GM23248 (cell line): ENCODE results near the gene GCNT1.

Experiments
- EZH2 ChIP-seq: fragments of 200-600 bp; sonication (generic); IDR thresholded peaks from 2 replicates; pipeline ENCODE4 v1.6.1; 2018; ENCODE audit warnings: antibody characterized with exemption, mild to moderate bottlenecking; ENCODE audit not compliant: insufficient read depth, poor library complexity, severe bottlenecking
- EZH2phosphoT487 ChIP-seq: fragments of 200-600 bp; sonication (generic); IDR thresholded peaks from 2 replicates; pipeline ENCODE4 v1.6.1; 2018; ENCODE audit warnings: antibody characterized with exemption, moderate library complexity, mild to moderate bottlenecking, low read depth; ENCODE audit not compliant: insufficient read depth

GRCh38 chr9:76486151-76486550, 27.2 kb downstream of the GCNT1 start:
- TF ChIP-seq EZH2phosphoT487 = no peak
- TF ChIP-seq EZH2 = no peak
